DOHH2 (cell line): ENCODE results near the gene PEX14.

ENCODE experiments used
- EZH2phosphoT487 ChIP-seq: fragments of 200-600 bp; sonication (generic); IDR thresholded peaks from 2 replicates; pipeline ENCODE4 v1.6.1; 2017; ENCODE audit warnings: borderline replicate concordance, mild to moderate bottlenecking, antibody characterized with exemption, low read length, moderate library complexity, mixed read lengths
- TF ChIP-seq, protein P1 (sequence below): fragments of 200-600 bp; sonication (generic); IDR thresholded peaks from one replicate; pipeline ENCODE4 v1.5.1; 2014; ENCODE audit warnings: antibody characterized with exemption, mild to moderate bottlenecking, low read depth, low read length; ENCODE audit not compliant: poor library complexity, severe bottlenecking

DNA sequence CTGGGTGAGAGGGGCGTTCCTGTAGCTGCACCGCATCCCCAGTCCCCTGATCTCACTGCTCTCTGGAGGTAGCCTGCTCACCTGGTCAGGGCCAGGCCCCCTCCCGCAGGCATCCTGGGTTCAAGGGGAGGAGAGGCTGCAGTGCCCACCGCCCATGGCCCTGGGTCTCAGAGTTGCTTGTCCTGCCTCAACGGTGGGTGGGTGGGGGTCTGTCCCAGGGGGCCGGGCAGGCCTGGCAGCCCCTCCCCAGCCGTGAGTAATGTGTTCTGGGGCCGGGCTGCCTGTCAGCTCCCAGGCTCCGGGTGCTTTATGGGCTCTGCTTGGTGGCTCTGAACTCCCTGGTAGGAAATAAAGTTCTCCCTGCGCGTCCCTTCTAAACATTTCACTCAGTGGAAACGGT lies 194.8 kb downstream of the PEX14 start:
- TF ChIP-seq, protein P1, sequence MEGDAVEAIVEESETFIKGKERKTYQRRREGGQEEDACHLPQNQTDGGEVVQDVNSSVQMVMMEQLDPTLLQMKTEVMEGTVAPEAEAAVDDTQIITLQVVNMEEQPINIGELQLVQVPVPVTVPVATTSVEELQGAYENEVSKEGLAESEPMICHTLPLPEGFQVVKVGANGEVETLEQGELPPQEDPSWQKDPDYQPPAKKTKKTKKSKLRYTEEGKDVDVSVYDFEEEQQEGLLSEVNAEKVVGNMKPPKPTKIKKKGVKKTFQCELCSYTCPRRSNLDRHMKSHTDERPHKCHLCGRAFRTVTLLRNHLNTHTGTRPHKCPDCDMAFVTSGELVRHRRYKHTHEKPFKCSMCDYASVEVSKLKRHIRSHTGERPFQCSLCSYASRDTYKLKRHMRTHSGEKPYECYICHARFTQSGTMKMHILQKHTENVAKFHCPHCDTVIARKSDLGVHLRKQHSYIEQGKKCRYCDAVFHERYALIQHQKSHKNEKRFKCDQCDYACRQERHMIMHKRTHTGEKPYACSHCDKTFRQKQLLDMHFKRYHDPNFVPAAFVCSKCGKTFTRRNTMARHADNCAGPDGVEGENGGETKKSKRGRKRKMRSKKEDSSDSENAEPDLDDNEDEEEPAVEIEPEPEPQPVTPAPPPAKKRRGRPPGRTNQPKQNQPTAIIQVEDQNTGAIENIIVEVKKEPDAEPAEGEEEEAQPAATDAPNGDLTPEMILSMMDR: no peak
- no peak for TF ChIP-seq EZH2phosphoT487
